Fibroblast of lung (primary cell): ENCODE measurements around the gene TMA7B.

Experiments used
- EZH2 ChIP-seq: IDR thresholded peaks from 2 replicates; pipeline ENCODE4 v1.5.1; 2012; ENCODE audit warnings: low read length, control low read depth, mild to moderate bottlenecking; ENCODE audit errors: missing control alignments
- TF ChIP-seq, protein P1 (sequence below), 2 donors: IDR thresholded peaks in 1 of 2; conservative IDR thresholded peaks in 1 of 2; 1 replicate in 1 of 2; 2 replicates in 1 of 2; pipeline ENCODE4 v1.5.1; 2011 to 2012; ENCODE audit warnings: low read length in 2 of 2, control low read depth in 1 of 2, inconsistent platforms in 1 of 2, low read depth in 1 of 2, mild to moderate bottlenecking in 1 of 2

DNA sequence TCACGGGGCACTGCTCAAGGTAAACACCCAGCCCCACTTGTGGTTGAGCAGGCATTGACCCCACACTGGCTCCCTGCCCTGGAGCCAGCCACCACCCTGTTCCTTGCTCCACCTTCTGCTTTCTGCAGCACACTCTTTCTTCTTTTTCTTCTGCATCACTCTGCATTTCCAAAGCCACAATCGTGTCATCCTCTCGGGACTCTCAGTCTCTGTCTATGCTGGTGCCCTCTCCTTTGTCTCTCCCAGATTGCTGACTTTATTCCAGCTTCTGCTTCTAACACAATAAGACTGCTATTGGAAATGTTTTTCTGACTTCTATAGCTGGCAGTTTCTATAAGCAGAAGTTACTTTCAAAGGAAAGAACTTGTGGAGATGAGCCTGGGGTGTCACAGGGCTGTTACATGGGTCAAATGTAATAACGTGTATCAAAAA lies 44.9 kb upstream of the TMA7B start:
- TF ChIP-seq, protein P1, sequence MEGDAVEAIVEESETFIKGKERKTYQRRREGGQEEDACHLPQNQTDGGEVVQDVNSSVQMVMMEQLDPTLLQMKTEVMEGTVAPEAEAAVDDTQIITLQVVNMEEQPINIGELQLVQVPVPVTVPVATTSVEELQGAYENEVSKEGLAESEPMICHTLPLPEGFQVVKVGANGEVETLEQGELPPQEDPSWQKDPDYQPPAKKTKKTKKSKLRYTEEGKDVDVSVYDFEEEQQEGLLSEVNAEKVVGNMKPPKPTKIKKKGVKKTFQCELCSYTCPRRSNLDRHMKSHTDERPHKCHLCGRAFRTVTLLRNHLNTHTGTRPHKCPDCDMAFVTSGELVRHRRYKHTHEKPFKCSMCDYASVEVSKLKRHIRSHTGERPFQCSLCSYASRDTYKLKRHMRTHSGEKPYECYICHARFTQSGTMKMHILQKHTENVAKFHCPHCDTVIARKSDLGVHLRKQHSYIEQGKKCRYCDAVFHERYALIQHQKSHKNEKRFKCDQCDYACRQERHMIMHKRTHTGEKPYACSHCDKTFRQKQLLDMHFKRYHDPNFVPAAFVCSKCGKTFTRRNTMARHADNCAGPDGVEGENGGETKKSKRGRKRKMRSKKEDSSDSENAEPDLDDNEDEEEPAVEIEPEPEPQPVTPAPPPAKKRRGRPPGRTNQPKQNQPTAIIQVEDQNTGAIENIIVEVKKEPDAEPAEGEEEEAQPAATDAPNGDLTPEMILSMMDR (conservative IDR thresholded peaks at IDR 0.05 in 1 of 2, IDR thresholded peaks at IDR 0.05 in 1 of 2; ENCODE audit: low read depth in 1 of 2, low read length in 2 of 2) = no peak
- TF ChIP-seq EZH2 = no peak
